GM18870 (cell line): ENCODE measurements around the gene CTLA4.
"Not testable (repeated sequence)": the region's sequence is repeated elsewhere in the genome, so short reads cannot be mapped to it uniquely, and the experiment has no call there.

Experiments
- ATAC-seq: cut with Tn5 transposase; IDR thresholded peaks from one replicate; pipeline ENCODE4 v1.9.1; 2021; ENCODE audit warnings: moderate library complexity; ENCODE audit not compliant: unreplicated experiment

Gene CTLA4

DNA sequence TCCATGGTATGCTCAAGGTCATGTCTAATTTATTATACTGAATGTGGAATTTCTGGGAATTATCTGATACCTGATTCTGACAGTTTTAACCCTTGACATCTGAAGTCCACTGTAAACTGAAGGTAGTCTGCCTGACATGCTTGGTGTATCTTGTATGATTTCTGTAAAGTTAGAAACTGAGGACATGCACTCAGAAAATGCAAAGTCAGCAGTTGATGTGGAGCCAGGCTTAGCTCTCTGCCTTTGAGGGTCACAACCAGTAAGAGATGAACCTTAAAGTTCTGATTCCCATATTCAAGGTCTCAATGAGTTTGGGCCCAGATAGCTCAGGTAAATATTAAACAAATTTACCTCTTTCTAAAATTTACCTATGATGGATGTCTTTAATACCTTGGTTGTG lies 12.3 kb upstream of the CTLA4 start:
- no peak for ATAC-seq

DNA sequence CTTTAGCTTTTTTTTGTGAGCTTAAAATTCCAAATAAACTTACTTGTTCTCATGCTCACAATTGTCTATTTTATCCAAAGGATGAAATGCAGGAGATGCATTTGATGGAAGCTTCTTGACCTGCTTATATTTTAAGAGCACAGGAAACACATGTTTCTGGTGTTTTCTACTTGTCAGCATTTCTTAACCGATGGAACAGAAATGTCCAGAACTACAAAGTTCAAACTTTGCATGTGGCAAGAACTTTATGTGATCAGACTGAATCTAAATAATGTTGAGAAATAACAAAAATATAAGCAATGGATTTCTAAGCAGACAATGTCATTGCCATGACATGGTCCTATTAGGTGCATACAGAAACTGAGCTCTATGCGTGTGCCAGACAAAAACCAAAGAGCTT lies 9.9 kb upstream of the CTLA4 start:
- ATAC-seq, result no peak

DNA sequence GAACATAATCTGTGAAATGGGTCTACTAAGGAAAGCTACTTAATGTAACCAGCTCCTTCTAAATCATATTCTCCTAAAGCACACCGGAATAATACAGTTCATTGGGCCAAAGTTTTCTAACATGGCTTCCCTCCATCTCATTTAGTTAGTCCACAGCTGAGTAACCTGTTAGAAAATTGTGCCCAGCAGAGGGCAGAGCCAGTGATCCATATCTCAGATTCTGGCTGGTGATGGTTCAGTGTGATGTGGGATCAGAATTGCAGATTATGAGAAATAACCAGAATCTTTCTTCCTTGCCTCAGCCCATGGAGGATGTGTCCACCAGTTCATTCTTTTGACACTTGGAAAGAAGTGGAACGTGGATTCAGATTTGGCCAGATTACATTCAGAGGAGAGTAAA lies 9.4 kb upstream of the CTLA4 start:
- ATAC-seq, result no peak

DNA sequence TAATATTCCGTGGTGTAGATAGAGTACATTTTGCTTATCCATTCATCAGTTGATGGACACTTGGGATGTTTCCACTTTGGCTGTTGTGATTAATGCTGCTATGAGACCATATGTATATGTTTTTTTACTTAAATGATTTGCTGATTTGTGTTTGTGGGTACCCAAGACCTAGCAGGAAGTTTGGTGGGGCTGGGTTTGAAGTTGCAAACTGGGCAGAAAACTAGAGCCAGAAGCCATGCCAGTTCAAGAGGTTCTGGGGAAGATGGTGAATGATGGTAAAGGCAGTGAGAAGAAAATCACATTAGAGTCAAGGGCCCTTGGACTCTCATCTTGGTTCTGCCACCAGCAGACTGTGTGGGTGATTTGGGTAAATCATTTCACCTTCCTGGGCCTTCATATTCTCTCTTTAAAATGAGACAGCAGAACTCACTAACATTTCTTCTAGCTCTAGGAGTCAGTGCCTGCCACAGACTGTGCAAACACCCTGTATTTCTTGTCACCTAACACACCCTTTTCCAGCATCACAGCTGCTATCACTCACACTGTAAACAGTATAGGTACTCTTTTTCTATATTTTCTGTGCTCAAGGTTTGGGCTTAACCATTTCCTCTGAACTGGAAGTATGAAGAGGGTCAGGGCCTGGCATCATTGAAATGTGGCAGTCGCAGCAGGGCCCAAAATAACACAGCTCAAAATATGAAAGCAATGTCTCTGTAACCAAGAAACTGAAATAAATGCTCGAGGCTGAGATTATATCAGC lies 8.4 kb upstream of the CTLA4 start:
- ATAC-seq, result no peak

DNA sequence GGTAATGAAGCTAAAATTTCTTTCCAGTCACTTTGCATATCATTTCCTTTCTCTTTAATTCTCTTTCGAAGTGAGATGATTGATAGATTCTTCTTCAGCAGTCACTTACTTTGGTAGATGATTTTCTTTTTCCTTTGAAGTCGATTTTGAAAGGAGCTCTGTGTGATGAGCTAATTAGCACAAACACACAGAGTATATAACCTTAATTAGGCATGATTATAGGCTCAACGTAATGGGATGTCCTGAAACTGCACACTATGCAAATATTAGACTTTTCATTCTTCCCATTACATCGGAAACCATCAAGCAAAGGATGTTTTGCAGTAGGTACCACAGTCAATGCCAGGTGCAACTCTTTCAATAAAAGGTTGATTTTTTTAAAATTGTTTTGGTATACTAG lies 6.4 kb upstream of the CTLA4 start:
- no peak for ATAC-seq

DNA sequence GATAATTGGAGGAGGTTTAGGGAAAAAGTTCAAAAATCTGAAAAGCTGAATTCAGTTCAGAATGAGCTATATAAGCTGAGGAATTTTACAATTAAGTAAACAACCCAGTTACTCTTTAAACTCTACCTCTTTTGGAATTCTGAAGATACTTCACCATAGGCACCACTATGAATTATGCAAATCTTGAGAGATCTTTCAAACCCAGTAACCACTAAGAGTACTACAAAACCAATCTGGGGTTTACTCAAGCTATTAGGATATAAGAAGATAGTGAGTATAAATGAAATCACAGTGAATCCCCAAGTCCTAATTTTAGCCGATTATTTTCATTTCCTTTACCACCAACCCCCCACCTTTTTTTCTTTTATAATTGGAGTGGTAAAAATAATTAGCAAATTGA lies 6.0 kb upstream of the CTLA4 start:
- ATAC-seq, result no peak

DNA sequence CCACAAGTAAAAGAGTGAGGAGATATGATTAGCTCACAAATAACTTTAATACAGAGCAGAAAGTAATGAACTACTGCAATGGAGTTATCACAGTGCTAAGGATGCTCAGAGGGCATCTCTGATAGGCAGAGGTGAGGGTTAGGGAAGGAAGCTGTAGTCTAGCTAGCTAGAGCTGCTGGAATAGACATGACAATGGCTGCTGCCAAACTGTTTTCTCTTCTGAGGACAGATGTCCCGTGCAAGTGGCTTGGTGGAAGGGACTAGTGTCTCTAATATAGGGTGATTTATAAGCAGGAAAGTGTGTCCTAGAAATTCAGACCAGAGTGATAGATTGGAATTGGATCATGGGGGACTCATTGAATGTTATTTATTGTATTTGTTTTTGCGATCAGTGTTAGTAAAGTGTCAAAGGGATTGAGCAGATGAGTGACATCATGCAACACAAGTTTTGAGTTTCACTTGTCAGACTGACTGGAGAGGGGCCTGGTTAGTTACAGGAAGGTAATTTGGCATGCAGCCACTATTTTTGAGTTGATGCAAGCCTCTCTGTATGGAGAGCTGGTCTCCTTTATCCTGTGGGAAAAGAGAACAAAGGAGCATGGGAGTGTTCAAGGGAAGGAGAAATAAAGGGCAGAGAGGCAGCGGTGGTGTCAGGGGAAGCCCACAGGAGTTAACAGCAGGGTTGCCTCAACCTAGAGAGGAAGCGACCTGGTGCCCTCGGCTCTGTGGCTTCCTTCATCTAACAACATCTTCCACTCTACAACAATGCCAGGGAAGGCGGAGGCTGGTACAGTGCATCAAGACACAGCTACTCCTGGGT lies 1.9 kb downstream of the CTLA4 start:
- no peak for ATAC-seq

DNA sequence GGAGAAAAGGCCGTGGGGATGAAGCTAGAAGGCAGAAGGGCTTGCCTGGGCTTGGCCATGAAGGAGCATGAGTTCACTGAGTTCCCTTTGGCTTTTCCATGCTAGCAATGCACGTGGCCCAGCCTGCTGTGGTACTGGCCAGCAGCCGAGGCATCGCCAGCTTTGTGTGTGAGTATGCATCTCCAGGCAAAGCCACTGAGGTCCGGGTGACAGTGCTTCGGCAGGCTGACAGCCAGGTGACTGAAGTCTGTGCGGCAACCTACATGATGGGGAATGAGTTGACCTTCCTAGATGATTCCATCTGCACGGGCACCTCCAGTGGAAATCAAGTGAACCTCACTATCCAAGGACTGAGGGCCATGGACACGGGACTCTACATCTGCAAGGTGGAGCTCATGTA lies 2.9 kb downstream of the CTLA4 start:
- ATAC-seq, result no peak

DNA sequence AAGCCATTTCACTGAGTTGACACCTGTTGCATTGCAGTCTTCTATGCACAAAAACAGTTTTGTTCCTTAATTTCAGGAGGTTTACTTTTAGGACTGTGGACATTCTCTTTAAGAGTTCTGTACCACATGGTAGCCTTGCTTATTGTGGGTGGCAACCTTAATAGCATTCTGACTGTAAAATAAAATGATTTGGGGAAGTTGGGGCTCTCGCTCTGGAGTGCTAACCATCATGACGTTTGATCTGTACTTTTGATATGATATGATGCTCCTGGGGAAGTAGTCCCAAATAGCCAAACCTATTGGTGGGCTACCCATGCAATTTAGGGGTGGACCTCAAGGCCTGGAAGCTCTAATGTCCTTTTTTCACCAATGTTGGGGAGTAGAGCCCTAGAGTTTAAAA lies 3.4 kb downstream of the CTLA4 start:
- no peak for ATAC-seq

DNA sequence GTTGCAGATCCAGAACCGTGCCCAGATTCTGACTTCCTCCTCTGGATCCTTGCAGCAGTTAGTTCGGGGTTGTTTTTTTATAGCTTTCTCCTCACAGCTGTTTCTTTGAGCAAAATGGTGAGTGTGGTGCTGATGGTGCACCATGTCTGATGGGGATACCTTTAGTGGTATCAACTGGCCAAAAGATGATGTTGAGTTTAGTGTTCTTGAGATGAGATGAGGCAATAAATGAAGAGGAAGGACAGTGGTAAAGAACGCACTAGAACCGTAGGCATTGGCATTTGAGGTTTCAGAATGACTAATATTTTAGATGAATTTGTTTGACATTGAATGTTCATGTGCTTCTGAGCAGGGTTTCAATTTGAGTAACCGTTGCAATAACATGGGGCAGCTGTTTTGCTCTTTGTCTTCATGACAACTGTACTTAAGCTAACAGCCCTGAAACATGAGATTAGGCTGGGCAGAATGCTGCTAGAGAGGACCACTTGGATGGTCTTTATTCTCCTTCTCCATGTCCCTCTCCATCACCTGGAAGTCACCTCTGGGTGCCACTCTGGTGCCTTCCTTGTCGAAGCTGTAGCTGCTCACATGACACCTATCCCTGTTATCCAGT lies 3.9 kb downstream of the CTLA4 start:
- ATAC-seq, result peak; percentile 97

DNA sequence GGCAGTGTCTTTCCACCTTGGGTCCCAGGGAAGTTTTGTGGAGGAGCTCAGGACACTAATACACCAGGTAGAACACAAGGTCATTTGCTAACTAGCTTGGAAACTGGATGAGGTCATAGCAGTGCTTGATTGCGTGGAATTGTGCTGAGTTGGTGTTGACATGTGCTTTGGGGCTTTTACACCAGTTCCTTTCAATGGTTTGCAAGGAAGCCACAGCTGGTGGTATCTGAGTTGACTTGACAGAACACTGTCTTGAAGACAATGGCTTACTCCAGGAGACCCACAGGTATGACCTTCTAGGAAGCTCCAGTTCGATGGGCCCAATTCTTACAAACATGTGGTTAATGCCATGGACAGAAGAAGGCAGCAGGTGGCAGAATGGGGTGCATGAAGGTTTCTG lies 5.9 kb downstream of the CTLA4 start:
- ATAC-seq, result no peak

DNA sequence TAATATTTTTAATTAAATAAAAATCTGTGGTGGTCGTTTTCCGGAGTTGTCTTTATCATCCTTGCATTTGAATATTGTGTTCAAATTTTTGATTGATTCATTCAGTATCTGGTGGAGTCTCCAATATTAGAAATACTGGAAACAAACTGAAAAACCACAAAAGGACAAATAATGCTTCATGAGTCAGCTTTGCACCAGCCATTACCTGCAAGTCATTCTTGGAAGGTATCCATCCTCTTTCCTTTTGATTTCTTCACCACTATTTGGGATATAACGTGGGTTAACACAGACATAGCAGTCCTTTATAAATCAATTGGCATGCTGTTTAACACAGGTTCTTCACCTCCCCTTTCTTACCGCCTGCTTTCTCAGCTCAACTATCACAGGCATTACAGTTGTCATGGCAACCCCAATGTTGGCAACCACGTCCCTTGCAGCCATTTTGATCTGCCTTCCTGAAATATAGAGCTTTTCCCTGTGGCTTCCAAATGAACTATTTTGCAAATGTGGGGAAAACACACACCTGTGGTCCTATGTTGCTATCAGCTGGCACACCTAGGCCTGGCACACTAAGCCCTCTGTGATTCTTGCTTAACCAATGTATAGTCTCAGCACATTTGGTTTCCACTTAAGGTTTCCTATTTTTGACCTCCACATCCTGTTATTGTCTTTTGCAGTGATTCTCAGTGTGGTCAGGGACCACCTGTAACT lies 6.5 kb downstream of the CTLA4 start:
- no peak for ATAC-seq

DNA sequence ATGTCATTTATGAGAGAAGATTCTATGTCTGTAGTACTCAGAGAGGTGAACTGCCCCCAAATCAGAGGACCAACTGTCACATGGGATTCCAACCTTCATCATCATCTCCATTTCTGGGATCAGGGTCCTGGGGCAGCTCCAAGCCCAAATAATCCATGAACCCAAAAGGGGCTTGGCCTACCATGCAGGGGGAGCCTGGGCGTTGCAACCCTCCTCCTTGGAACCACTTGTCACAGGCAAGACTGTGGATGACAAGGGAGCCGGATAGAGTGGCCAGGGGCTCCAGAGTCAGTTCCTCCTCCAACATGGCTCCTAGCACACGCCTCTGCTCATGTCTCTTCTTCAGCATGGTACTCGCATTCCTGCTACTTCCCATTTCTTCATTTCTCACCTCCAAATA lies 7.9 kb downstream of the CTLA4 start:
- ATAC-seq, result no peak

DNA sequence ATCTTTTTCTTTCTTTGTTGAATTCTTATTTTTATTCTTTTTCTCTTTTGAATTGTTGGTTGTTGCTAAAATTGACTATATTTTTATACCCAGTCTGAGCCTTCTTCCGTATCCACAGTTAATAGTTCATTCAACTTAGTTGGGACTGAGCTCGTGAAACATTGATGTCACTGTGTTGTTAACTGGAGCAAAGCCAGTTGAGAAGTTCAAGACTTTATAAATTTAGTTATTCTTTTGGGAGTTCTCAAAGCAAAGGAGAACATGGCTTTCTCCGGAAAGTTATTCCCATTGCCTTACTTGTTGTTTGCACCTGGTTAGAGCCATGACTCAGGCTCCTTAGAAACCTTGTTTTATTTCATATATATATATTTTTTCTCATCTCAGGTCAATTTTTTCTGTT lies 8.8 kb downstream of the CTLA4 start:
- no peak for ATAC-seq

DNA sequence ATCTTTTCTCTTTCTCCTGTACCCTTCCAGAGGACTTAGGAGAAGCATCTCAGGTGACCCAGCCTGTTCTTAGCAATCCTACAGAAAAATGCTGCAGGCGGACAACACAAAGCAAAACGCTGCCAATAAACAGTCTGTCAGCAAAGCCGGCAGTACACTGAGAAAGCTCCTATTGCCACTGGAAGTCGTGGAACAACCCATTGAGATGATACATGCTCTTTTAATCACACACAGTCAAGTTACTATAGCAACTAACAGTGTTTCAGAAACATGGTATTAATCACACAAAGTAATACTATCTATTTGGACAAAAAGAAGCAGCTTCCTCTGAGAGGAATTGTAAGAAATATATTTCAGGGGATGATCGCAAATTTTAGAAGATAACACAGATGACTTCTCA lies 10.5 kb downstream of the CTLA4 start:
- ATAC-seq, result no peak

DNA sequence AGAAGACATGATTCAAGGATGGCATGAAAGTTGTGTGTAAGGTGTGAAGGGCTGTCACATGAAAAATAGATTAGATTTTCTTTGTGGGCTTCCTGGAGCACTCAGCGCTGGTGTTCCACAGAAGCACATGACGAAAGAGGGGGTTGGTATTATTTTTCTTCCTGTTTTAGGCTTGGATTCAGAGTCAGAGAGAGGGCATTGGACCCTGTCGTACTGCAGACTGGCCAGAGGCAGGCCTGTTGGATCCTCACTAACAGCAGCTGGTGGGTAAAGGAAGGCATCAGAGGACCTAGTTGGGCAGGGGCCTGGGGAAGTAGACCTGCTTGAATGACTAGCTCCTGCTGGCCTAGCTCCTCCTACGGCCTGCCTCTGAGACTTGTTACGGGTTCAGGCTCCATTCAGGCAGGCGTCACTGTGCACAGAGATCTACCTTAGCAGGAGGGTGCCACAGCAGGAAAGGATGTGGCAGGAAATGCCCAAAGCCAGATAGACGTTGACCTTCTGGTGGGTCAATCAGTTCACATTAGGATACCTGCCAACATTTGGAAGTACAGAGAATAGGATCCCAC lies 13.1 kb downstream of the CTLA4 start:
- no peak for ATAC-seq

DNA sequence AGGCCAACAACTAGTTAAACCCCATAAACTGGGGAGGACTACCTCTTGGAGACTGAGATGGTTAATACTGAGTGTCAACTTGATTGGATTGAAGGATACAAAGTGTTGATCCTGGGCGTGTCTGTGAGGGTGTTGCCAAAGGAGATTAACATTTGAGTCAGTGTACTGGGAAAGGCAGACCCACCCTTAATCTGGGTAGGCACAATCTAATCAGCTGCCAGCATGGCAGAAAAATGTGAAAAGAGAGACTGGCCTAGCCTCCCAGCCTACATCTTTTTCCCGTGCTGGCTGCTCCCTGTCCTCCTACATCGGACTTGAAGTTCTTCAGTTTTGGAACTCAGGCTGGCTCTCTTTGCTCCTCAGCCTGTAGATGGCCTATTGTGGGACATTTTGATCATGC lies 13.6 kb downstream of the CTLA4 start:
- not testable (repeated sequence) for ATAC-seq

DNA sequence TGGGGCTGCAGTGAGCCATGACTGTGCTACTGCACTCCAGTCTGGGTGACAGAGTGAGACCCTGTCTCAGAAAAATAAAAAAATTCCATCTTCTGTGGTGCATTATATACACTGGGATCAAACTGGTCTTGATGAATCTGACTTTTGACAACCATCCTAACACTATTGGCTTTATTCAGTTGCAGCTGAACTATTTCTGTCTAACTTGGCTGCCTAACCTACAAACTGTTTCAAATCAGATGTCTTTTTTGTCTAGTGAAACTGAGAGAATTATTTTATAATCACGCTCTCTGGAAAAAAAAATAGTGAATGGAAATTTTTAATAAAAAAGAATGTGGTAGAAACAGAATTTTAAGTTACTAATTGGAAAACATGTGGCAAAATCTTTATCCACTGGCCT lies 15.0 kb downstream of the CTLA4 start:
- no peak for ATAC-seq

DNA sequence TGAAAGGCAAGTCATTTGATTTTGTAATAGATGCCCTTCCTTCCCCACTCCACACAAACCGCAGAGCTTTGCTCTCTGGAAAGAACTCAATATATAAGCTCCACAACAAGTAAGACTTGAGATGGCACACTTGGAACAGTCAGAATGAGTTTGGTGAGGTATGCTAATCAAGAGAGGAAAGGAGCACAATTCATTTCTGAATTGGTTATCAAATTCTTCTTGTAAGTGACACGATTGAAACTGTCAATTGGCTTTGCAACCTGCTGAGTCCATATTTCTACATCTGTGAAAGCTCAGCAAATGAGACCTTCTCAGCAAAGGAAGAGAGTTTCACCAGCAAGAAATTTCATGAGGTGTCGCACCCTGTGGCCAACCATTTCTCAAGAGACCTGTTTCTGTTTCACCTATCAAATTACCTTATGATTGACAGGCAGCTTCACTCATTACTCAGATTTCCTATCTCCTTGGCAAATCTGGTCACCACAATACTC lies 19.1 kb downstream of the CTLA4 start:
- ATAC-seq, result no peak

DNA sequence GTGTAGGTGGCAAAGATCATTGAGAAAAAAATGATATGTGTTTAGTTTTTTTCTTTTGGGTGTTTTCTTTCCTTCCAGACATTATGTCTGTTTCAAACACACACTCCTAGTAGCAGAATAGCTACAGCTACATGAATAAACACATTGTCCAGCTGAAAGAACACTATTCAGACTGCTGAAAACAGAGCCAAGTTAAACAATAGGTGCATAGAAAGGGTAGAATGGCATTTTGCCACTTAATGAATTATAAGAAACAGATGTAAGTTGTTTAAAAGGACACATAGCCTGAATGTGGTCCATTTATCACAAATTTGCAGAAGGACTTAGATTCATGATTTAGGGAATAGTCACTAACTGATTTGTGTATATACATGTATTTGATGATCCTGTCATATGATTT lies 20.1 kb downstream of the CTLA4 start:
- ATAC-seq, result no peak

DNA sequence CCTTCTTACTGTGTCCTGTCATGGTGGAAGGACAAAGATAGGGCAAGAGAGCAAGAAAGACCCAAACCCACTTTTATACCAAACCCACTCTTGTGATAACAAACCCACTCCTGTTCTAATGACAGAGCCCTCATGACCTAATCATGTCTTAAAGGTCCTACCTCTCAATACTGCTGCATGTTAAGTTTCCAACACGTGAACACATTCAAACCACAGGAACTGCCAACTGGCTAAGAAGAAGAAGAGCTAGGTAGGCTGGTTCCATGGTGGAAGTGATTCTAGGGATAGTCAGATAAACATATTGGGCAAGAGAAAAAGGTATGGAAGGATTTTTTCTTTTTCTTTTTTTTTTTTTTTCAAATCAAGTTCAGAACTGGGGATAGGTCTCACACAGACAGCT lies 22.0 kb downstream of the CTLA4 start:
- ATAC-seq, result no peak
